ENCODE data around the gene SARDH.

DNA sequence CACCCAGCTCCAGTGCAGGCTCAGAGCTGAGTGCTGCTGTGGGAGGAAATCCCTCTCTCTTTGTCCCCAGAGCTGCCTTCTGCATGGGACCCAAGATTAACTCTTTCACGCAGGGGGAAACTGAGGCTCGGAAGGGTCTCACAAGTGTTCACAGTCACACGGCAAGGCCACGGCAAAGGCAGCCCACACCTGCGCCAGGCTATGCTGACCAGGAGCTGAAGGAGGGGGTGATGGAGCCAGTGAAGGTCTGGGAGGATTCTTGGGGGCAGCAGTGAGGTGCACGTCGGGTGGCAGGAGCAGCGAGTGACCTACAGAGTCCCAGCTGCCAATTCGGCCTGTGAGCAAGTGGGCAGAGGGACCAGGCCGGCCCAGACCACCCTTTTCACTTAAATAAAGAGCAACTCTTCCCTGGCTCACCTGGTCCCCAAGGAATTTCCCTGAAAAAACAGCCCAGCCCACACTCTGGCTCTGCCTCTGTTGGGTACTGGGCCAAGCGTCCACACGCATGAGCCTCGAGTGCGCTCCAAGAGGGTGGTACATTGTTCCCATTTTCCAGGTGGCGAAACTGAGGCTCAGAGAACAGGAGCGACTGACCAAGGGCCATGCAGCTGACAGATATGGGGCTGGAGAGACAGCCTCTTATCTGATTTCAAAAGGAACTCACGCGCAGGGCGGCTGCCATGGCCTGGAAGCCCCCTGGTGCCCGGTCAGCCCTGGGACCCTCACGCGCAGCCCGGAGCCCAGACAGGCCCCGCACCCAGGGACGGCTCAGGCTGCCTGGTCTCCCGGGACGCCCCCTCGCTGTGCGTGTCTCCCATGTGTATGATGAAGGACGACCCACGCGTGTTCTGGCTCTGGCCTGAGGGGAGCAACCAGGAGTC is 28.2 kb downstream of the SARDH start:
- TF ChIP-seq, protein P1, sequence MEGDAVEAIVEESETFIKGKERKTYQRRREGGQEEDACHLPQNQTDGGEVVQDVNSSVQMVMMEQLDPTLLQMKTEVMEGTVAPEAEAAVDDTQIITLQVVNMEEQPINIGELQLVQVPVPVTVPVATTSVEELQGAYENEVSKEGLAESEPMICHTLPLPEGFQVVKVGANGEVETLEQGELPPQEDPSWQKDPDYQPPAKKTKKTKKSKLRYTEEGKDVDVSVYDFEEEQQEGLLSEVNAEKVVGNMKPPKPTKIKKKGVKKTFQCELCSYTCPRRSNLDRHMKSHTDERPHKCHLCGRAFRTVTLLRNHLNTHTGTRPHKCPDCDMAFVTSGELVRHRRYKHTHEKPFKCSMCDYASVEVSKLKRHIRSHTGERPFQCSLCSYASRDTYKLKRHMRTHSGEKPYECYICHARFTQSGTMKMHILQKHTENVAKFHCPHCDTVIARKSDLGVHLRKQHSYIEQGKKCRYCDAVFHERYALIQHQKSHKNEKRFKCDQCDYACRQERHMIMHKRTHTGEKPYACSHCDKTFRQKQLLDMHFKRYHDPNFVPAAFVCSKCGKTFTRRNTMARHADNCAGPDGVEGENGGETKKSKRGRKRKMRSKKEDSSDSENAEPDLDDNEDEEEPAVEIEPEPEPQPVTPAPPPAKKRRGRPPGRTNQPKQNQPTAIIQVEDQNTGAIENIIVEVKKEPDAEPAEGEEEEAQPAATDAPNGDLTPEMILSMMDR (conservative IDR thresholded peaks at IDR 0.05): no peak
- TF ChIP-seq EZH2 (IDR thresholded peaks at IDR 0.05; ENCODE audit: low read depth): no peak

All from PC-9 (cell line).